ENCODE measurements around the gene ATG3.
A peak's percentile ranks its signal among the peaks of the same experiment; 100 is the strongest.

Gene ATG3

GRCh38 chr3:112561734-112562529 lies at the start of gene ATG3, which contains the start of gene SLC35A5:
ATG3 (minus strand) TSS chr3:112561962; CDS start chr3:112561528, 434 bp downstream.
SLC35A5 (plus strand) TSS chr3:112562045; CDS start chr3:112563404, 1,359 bp downstream.
- no peaks in the 10 kb centered on the region for H3K9me3 Mint-ChIP-seq
- H3K4me3 Mint-ChIP-seq, result peak within 1 kb of the TSS; percentile 96
- H3K27me3 Mint-ChIP-seq, result no peaks in the 10 kb centered on the region
- peaks cover 71% of the 10 kb centered on the region for H3K36me3 Mint-ChIP-seq (ENCODE audit: low read depth)
- DNase-seq, result peak; percentile 99
- peaks cover 39% of the 10 kb centered on the region for H3K4me1 Mint-ChIP-seq (ENCODE audit: low read depth)
- H3K27ac Mint-ChIP-seq, result peak within 1 kb of the TSS; percentile 99

GRCh38 chr3:112610121-112610520 lies 48.4 kb upstream of the ATG3 start:
- no peaks in the 10 kb centered on the region for H3K36me3 Mint-ChIP-seq (ENCODE audit: low read depth)
- H3K27me3 Mint-ChIP-seq, result peaks cover 8% of the 10 kb centered on the region
- no peak overlapping the region for H3K4me3 Mint-ChIP-seq
- H3K27ac Mint-ChIP-seq, result no peak overlapping the region
- peaks cover 5% of the 10 kb centered on the region for H3K4me1 Mint-ChIP-seq (ENCODE audit: low read depth)
- DNase-seq, result no peak
- H3K9me3 Mint-ChIP-seq, result no peaks in the 10 kb centered on the region

- H3K27me3 Mint-ChIP-seq, result peaks cover 8% of the 10 kb centered on the region
- H3K27ac Mint-ChIP-seq, result no peak overlapping the region
- no peak for DNase-seq
- H3K4me3 Mint-ChIP-seq, result no peak overlapping the region
- H3K36me3 Mint-ChIP-seq (ENCODE audit: low read depth), result no peaks in the 10 kb centered on the region
- peaks cover 12% of the 10 kb centered on the region for H3K4me1 Mint-ChIP-seq (ENCODE audit: low read depth)
- no peaks in the 10 kb centered on the region for H3K9me3 Mint-ChIP-seq
These were observed 46.1 kb upstream of the ATG3 start for GRCh38 chr3:112607863-112608262.

GRCh38 chr3:112606098-112606497 lies 44.3 kb upstream of the ATG3 start:
- Mint-ChIP-seq H3K27ac (no peak overlapping the region), H3K36me3 (ENCODE audit: low read depth) (no peaks in the 10 kb centered on the region), H3K4me3 (no peak overlapping the region), H3K4me1 (ENCODE audit: low read depth) (peaks cover 24% of the 10 kb centered on the region), H3K9me3 (no peaks in the 10 kb centered on the region), H3K27me3 (peaks cover 4% of the 10 kb centered on the region)
- DNase-seq, result no peak

GRCh38 chr3:112605285-112605684 lies 43.5 kb upstream of the ATG3 start:
- no peak overlapping the region for H3K27ac Mint-ChIP-seq
- H3K4me1 Mint-ChIP-seq (ENCODE audit: low read depth), result peaks cover 24% of the 10 kb centered on the region
- H3K9me3 Mint-ChIP-seq, result no peaks in the 10 kb centered on the region
- no peaks in the 10 kb centered on the region for H3K36me3 Mint-ChIP-seq (ENCODE audit: low read depth)
- DNase-seq, result no peak
- H3K27me3 Mint-ChIP-seq, result peaks cover 4% of the 10 kb centered on the region
- no peak overlapping the region for H3K4me3 Mint-ChIP-seq

GRCh38 chr3:112604536-112604935 lies 42.8 kb upstream of the ATG3 start:
- no peak overlapping the region for H3K4me3 Mint-ChIP-seq
- no peaks in the 10 kb centered on the region for H3K9me3 Mint-ChIP-seq
- peaks cover 24% of the 10 kb centered on the region for H3K4me1 Mint-ChIP-seq (ENCODE audit: low read depth)
- DNase-seq, result no peak
- peaks cover 4% of the 10 kb centered on the region for H3K27me3 Mint-ChIP-seq
- no peaks in the 10 kb centered on the region for H3K36me3 Mint-ChIP-seq (ENCODE audit: low read depth)
- H3K27ac Mint-ChIP-seq, result no peak overlapping the region

GRCh38 chr3:112602217-112602838 lies 40.6 kb upstream of the ATG3 start:
- DNase-seq, result no peak
- H3K36me3 Mint-ChIP-seq (ENCODE audit: low read depth), result peaks cover 7% of the 10 kb centered on the region
- H3K4me1 Mint-ChIP-seq (ENCODE audit: low read depth), result peaks cover 24% of the 10 kb centered on the region
- no peaks in the 10 kb centered on the region for H3K27me3 Mint-ChIP-seq
- H3K9me3 Mint-ChIP-seq, result no peaks in the 10 kb centered on the region
- no peak overlapping the region for H3K4me3 Mint-ChIP-seq
- H3K27ac Mint-ChIP-seq, result peak overlapping the region; percentile 53

GRCh38 chr3:112598731-112599130 lies 37.0 kb upstream of the ATG3 start:
- peaks cover 14% of the 10 kb centered on the region for H3K4me1 Mint-ChIP-seq (ENCODE audit: low read depth)
- no peaks in the 10 kb centered on the region for H3K27me3 Mint-ChIP-seq
- peaks cover 26% of the 10 kb centered on the region for H3K36me3 Mint-ChIP-seq (ENCODE audit: low read depth)
- no peak overlapping the region for H3K4me3 Mint-ChIP-seq
- no peak for DNase-seq
- no peaks in the 10 kb centered on the region for H3K9me3 Mint-ChIP-seq
- no peak overlapping the region for H3K27ac Mint-ChIP-seq

GRCh38 chr3:112597945-112598344 lies 36.2 kb upstream of the ATG3 start:
- Mint-ChIP-seq H3K36me3 (ENCODE audit: low read depth) (peaks cover 32% of the 10 kb centered on the region), H3K27ac (no peak overlapping the region), H3K9me3 (no peaks in the 10 kb centered on the region), H3K4me3 (no peak overlapping the region), H3K27me3 (no peaks in the 10 kb centered on the region), H3K4me1 (ENCODE audit: low read depth) (peaks cover 13% of the 10 kb centered on the region)
- DNase-seq, result no peak

- H3K36me3 Mint-ChIP-seq (ENCODE audit: low read depth), result peaks cover 59% of the 10 kb centered on the region
These were observed 33.1 kb upstream of the ATG3 start for GRCh38 chr3:112594856-112595255.

GRCh38 chr3:112593258-112593657 lies 31.5 kb upstream of the ATG3 start:
- Mint-ChIP-seq H3K9me3 (no peaks in the 10 kb centered on the region), H3K4me1 (ENCODE audit: low read depth) (no peaks in the 10 kb centered on the region), H3K27me3 (no peaks in the 10 kb centered on the region), H3K4me3 (no peak overlapping the region), H3K27ac (no peak overlapping the region), H3K36me3 (ENCODE audit: low read depth) (peaks cover 73% of the 10 kb centered on the region)
- no peak for DNase-seq

More at GRCh38 chr3:112594856-112595255, 33.1 kb upstream of the ATG3 start:
- Mint-ChIP-seq H3K27ac (no peak overlapping the region), H3K27me3 (no peaks in the 10 kb centered on the region), H3K4me1 (ENCODE audit: low read depth) (no peaks in the 10 kb centered on the region), H3K9me3 (no peaks in the 10 kb centered on the region), H3K4me3 (no peak overlapping the region)
- DNase-seq, result no peak

- Mint-ChIP-seq H3K36me3 (ENCODE audit: low read depth) (peaks cover 91% of the 10 kb centered on the region), H3K4me3 (no peak overlapping the region), H3K27ac (no peak overlapping the region), H3K9me3 (no peaks in the 10 kb centered on the region), H3K27me3 (no peaks in the 10 kb centered on the region), H3K4me1 (ENCODE audit: low read depth) (peaks cover 8% of the 10 kb centered on the region)
- no peak for DNase-seq
These were observed 25.6 kb upstream of the ATG3 start for GRCh38 chr3:112587336-112587735.

- no peak overlapping the region for H3K27ac Mint-ChIP-seq
- peaks cover 94% of the 10 kb centered on the region for H3K36me3 Mint-ChIP-seq (ENCODE audit: low read depth)
- no peak for DNase-seq
- H3K4me1 Mint-ChIP-seq (ENCODE audit: low read depth), result peaks cover 11% of the 10 kb centered on the region
- H3K4me3 Mint-ChIP-seq, result no peak overlapping the region
- H3K9me3 Mint-ChIP-seq, result no peaks in the 10 kb centered on the region
- no peaks in the 10 kb centered on the region for H3K27me3 Mint-ChIP-seq
These were observed 24.0 kb upstream of the ATG3 start for GRCh38 chr3:112585782-112586181.

GRCh38 chr3:112583105-112583504 lies 21.3 kb upstream of the ATG3 start:
- no peak for DNase-seq
- H3K36me3 Mint-ChIP-seq (ENCODE audit: low read depth), result peaks cover 88% of the 10 kb centered on the region
- H3K27ac Mint-ChIP-seq, result no peak overlapping the region
- no peaks in the 10 kb centered on the region for H3K9me3 Mint-ChIP-seq
- no peaks in the 10 kb centered on the region for H3K27me3 Mint-ChIP-seq
- H3K4me1 Mint-ChIP-seq (ENCODE audit: low read depth), result peaks cover 11% of the 10 kb centered on the region
- no peak overlapping the region for H3K4me3 Mint-ChIP-seq

- Mint-ChIP-seq H3K36me3 (ENCODE audit: low read depth) (peaks cover 84% of the 10 kb centered on the region), H3K27ac (peak overlapping the region; percentile 3)
- no peak for DNase-seq
These were observed 20.6 kb upstream of the ATG3 start for GRCh38 chr3:112582244-112582874.

More at GRCh38 chr3:112582244-112582874, 20.6 kb upstream of the ATG3 start:
- Mint-ChIP-seq H3K27me3 (no peaks in the 10 kb centered on the region), H3K9me3 (no peaks in the 10 kb centered on the region), H3K4me1 (ENCODE audit: low read depth) (peaks cover 7% of the 10 kb centered on the region), H3K4me3 (no peak overlapping the region)
